ENCODE results near the gene SRCAP. TPM values are rescaled to one million over a fixed set of nuclear protein-coding genes. Genes with fewer than 3 reads are reported as not detected.

The SRCAP gene
- total RNA-seq, 4 donors from 2014 or later, result 32.9 to 57.7 (median 50.7) TPM

GRCh38 chr16:30703971-30704370 is 5.0 kb downstream of the SRCAP start:
- no peaks in the 10 kb centered on the region for H3K27me3 ChIP-seq
- H3K27ac ChIP-seq, result no peak overlapping the region
- H3K4me3 ChIP-seq (replicated peaks in 1 of 3), result no peak overlapping the region
- DNase-seq, result no peak
- peaks cover 9 to 15% of the 10 kb centered on the region in 2 donors for H3K4me1 ChIP-seq
- intact Hi-C loops (cut with DNase I), result no loop called here
- H3K36me3 ChIP-seq, result peaks cover 72 to 84% of the 10 kb centered on the region in 2 donors
- TF ChIP-seq POLR2A (IDR thresholded peaks at IDR 0.05), result no peak
- no peak for TF ChIP-seq CTCF (IDR thresholded peaks at IDR 0.05)
- no peaks in the 10 kb centered on the region for H3K9me3 ChIP-seq
- WGBS, 2 donors, result 94% methylated on average over 10 of the region's 10 CpGs

- Histone ChIP-seq H3K36me3 (peaks cover 86 to 97% of the 10 kb centered on the region in 2 donors), H3K27me3 (no peaks in the 10 kb centered on the region), H3K4me3 (replicated peaks in 1 of 3) (no peak overlapping the region), H3K27ac (no peak overlapping the region), H3K4me1 (peaks cover 0 to 3% of the 10 kb centered on the region in 2 donors), H3K9me3 (no peaks in the 10 kb centered on the region)
- intact Hi-C loops (cut with DNase I), result no loop called here
- WGBS, 2 donors, result 94 to 96% methylated on average over 6 of the region's 6 CpGs
- no peak for DNase-seq
- TF ChIP-seq POLR2A (IDR thresholded peaks at IDR 0.05), result no peak
- TF ChIP-seq CTCF (IDR thresholded peaks at IDR 0.05), result no peak
Measured at GRCh38 chr16:30706046-30706445, 7.1 kb downstream of the SRCAP start.

- H3K36me3 ChIP-seq, result peaks cover 98 to 100% of the 10 kb centered on the region in 2 donors
Measured at GRCh38 chr16:30710971-30711370, 12.0 kb downstream of the SRCAP start.

GRCh38 chr16:30711712-30712111 is 12.7 kb downstream of the SRCAP start:
- TF ChIP-seq POLR2A (IDR thresholded peaks at IDR 0.05), result no peak
- TF ChIP-seq CTCF (IDR thresholded peaks at IDR 0.05), result no peak
- intact Hi-C loops (cut with DNase I), result no loop called here
- no peaks in the 10 kb centered on the region for H3K4me1 ChIP-seq
- no peak overlapping the region for H3K27ac ChIP-seq
- no peaks in the 10 kb centered on the region for H3K27me3 ChIP-seq
- WGBS, 2 donors, result 97% methylated on average over 1 of the region's 1 CpG
- DNase-seq, result no peak
- no peaks in the 10 kb centered on the region for H3K9me3 ChIP-seq
- peaks cover 98 to 100% of the 10 kb centered on the region in 2 donors for H3K36me3 ChIP-seq
- no peak overlapping the region for H3K4me3 ChIP-seq (replicated peaks in 1 of 3)

More at GRCh38 chr16:30710971-30711370, 12.0 kb downstream of the SRCAP start:
- no peak for TF ChIP-seq POLR2A (IDR thresholded peaks at IDR 0.05)
- no peak for TF ChIP-seq CTCF (IDR thresholded peaks at IDR 0.05)
- no peak overlapping the region for H3K27ac ChIP-seq
- no peaks in the 10 kb centered on the region for H3K27me3 ChIP-seq
- H3K9me3 ChIP-seq, result no peaks in the 10 kb centered on the region
- WGBS, 2 donors, result 96 to 97% methylated on average over 4 of the region's 4 CpGs
- no peaks in the 10 kb centered on the region for H3K4me1 ChIP-seq
- DNase-seq, result no peak
- intact Hi-C loops (cut with DNase I), result no loop called here
- no peak overlapping the region for H3K4me3 ChIP-seq (replicated peaks in 1 of 3)

GRCh38 chr16:30715750-30716445 is 16.9 kb downstream of the SRCAP start:
- Histone ChIP-seq H3K27ac (no peak overlapping the region), H3K27me3 (no peaks in the 10 kb centered on the region), H3K4me1 (no peaks in the 10 kb centered on the region), H3K36me3 (peaks cover 84 to 96% of the 10 kb centered on the region in 2 donors), H3K9me3 (no peaks in the 10 kb centered on the region), H3K4me3 (replicated peaks in 1 of 3) (no peak overlapping the region)
- 83 to 89% methylated on average over 17 of the region's 17 CpGs for WGBS, 2 donors
- TF ChIP-seq CTCF (IDR thresholded peaks at IDR 0.05) (no peak), POLR2A (IDR thresholded peaks at IDR 0.05) (no peak)
- intact Hi-C loops (cut with DNase I), result no loop called here
- DNase-seq, result no peak
